Brain pericyte (primary cell): Measurements from ENCODE around the gene POLG2.
"Not testable (repeated sequence)": the region's sequence is repeated elsewhere in the genome, so short reads cannot be mapped to it uniquely, and the experiment has no call there.

Experiments
- DNase-seq: peaks from one replicate; pipeline ENCODE4 v3.0.0-alpha.2; 2012; ENCODE audit warnings: low read depth, low spot score

The POLG2 gene

DNA sequence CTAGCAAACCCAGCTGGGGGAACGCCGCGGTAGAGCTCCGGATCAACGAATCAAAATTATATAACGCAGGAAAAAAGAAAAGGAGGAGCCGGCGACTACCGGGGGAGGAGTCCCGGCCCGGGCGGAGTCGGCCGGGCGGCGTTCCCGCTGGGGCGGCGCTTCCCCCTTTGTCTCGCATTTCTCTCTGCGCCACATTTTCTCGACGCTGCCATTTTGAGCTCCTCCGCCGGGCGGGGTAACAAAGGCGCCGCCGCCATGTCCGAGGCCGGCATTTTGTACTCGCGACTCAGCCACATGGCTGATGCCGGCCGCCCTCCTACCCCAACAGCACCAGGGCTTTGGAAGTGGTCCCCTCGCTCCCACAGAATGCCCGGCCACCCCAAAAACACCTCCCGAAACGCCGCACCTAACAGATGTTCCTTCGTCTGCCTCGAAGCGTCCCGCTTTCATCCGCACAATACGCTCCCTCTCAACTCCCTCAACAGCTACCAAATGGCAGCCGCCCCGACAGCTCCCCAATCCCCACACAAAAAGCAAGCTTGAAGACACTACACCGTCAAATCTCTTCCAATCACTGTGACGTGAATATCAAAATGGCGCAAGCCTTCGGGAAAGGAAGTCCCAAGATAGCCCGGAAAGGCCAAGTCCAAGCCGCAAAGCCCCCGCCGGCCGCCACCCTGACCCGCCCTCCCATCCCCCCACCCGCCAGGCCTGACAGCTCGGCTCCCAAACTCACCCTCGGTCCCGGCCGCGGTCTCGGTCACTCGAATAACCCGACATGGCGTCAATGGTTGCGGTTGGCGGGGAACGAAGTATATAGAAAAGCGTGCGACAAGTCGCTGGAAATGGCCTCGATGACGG is 8.7 kb upstream of the POLG2 start:
- peak; percentile 53 for DNase-seq

DNA sequence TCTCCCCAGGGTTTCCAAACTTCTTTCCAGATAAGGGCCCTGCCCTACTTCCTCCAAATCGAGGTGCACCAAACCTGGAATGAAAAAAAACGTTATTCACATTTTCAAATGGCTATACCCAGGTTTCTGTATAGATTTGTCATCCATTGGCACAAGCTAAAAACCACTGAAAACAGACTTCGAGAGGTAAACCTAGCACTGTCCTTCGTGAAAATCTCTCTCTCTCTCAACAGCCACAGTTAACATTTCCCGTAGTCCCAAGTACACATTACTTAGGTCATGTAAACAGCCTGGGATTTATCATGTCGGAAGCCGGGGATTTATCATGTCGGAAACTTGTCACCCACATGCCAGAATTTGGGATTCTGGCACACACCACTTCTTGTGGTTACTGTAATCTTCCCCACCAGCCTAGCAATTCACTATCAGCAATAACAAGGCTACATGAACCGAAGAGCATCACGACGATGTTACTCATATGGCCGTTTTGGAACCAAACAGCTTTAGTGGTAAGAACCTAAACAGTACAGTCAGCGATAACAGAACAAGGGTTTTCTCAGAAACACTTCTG is 8.0 kb upstream of the POLG2 start:
- DNase-seq: no peak

DNA sequence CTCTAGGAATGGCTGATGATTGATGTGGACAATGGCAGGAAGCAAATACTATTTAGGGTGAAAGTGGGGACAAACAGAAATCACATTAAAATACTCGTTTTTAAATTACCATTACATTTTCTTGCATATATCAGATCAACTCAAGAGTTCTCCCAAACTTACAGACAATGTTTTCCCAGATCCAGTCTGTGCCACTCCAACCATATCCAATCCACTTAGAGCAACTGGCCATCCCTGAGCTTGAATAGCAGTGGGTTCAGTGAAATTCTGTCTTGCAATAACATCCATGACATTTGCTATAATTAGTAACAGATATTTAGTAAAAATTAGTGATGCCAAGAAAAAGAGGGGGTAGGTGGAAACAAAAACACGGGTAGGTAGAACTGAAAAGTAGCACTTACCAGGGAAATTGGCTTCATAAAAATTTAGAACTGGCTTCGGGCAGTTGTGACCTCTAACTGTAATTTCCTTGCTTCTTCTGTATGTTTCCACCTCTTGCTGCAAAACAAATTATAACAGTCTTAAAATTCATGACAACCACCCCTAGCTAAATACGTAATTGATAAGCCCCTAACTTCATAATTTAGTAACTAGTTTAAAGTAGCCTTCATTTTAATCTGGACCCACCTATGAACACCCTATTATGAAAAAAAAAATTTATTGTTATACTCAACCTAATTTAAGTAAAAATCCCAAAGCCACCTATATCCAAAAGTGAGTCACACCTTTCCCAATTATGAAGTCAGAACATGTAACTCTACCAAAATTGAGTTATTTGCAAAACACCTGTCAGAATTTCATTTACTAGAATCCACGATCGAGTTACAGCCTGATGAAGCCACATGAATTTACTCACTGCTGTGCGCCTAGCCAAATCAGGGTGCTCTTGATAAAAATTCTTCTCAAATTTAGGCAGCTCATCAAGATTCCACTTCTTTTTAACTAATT is 7.2 kb upstream of the POLG2 start:
- DNase-seq: no peak

DNA sequence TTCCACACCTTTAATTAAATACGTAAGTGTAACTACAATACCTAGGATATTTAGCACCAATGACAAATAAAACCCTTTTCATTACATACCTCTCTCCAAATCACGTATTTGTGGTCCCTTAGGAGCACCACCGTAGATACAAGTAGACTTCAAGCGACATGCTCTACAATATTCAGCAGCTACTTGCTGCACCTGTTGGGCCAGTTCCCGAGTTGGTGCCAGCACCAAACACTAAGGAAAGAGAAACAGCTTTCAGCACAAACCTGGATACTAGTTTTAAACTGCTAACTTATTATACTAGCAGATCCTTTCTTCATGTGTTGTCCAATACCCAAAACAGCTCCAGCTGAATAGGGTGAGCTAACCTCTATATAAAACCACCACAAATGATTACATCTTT is 6.5 kb upstream of the POLG2 start:
- DNase-seq: no peak

DNA sequence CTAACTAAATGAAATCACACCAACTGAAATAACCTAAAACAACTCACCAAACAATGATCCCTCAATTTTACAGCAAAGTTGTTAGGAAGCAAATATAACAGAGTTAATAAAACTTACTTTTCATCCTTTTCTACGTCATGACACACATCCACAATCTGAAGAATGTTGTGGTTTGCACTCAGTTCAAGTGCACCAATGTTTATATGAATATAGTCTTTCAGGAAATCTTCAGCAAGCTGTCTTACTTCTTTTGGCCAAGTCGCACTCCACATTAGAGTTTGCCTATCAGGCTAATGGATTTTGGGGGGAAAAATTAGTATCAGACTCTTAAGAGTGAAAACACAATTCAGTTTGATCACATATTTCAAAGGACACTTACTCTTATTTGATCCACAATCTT is 6.0 kb upstream of the POLG2 start:
- no peak for DNase-seq

DNA sequence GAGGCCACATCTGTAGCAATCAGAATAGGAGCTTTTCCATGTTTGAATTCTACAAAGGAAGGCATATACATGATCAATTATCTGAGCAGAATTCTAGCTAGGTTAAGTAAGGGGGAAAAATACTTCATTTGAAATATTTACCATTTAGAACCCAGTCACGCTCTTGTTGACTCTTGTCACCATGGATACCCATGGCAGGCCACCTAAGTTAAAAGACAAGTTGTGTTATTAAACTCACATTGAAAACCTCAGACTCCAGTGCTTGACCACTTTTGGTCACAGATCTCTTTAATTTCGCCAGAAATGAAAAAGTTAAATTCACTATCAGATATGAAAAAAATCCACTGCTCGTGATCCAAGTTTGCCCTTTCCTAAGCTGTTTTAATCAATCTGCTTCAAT is 5.2 kb upstream of the POLG2 start:
- DNase-seq: no peak

DNA sequence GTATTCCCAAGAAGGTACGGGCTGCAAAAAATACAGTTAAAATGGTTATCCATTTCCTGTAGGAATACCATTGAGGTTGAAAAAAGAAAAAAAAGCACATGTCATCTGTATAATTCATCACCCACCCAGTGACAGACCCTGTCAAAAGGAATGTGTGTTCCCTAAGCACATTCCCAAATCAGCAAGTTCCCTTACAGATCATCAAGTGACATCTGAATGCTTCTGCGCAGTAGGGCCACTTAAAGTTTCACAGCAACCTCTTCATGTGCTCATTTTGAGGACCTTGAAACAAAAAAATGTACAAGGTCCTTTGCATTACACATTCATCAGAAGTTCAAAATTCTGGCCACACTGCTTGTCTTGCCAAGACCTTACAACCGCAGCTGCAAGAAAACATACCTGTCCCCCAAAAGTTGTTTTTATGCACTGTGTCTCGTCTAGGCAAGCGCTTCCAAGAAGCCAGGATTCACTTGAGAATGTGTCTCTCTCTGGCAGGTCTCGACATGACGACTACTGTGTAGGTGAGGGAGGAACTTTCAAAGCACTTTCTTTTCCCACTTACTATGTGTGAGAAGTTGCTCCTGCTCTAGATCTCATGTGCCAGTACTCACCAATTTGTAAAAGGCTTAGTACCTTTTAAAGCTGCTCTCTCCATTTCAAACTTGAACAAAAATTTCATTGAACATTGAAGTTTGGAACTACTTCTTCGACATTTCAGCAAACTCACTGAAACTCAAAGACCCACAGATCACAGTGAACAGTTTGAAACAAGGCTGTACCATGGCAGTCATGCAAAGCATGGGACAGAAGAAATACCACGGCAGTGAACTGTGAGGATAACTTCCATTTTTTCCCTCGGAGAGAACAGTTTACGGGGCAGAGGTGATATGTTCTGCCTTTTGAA is 4.3 kb upstream of the POLG2 start:
- no peak for DNase-seq

DNA sequence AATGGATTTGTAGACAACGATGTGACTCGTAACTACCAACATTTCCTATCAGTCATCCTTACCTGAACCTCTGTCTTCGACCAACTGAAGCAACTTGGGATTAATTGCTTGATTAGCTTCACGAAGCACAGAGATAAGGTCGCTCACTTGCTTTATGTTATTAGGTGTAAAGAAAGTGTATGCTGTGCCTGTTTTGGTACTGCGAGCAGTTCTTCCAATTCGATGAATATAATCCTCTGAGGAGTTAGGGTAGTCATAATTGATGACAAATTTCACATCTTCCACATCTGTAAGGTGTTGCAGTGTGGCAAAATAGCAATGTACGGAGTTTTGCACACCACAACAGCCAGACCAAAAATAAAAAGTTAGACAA is 3.6 kb upstream of the POLG2 start:
- DNase-seq: no peak

DNA sequence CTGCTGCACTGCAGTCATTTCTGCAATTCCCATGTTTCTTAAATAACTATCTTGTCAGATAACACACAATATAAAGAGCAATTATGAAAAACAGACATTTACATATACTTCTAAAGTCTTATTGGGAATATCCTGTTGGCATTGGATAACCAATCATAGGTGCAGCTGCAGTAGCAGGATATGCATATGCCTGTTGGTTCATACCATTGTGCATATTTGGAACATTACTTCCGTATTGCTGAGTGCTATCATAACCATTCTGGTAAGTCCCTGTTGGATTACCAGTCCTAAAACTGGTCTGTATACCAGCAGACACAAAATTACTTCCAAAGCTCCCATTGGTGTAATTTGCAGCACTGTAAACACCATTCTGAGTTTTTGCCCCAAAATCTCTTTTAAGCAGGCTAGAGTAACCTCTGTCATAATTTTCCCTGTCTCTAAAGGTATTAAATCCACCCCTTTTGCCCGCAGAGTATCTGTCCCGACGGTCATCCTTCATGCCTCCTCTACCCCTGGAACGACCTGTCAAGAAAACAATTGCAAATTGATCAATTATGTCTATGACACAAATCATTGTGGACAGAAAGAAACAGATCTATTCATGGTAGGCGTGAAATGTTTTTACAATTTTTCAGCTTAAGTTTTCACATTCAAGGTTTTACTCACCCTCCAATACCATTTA is 3.1 kb upstream of the POLG2 start:
- no peak for DNase-seq

DNA sequence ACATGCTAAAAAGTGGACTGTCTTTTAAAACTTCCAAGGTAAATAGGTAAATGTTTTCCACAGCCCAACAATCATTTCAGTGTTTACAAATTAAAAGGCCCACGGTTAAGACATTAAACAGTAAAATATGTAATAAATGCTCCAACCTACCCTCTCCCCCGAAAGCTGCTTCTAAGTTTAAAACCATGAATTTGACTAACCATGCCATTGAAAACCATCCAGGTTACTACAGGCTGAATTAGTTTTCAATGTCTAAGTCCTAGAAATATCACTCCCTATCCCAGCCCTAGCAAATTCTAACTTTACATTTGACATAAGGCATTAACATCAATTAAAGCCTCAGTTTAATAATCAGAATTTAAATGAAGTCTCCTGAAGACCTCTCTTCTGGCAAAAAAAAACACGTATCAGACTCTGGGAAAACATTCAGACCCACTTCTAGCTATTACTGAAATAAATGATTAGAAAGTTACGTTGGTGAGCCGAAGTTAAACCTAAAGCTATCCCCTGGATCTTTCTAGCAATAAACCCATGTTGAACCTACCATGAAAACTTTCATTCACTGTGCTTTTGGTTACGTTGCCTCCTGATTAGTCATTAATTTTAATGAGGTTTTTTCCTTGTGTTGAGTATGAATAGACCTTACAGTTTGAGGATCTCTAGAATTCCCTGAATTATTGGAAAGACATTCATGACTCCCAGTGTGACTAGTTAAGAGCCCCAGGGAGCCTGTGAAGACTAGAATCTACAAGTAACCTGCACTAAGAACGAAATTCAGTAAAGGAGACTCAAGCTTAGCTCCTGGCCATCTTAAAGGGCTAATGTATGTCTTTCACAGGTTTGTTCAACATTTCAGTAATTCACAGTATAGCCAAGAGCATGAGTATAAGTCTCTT is 1.7 kb upstream of the POLG2 start:
- no peak for DNase-seq

DNA sequence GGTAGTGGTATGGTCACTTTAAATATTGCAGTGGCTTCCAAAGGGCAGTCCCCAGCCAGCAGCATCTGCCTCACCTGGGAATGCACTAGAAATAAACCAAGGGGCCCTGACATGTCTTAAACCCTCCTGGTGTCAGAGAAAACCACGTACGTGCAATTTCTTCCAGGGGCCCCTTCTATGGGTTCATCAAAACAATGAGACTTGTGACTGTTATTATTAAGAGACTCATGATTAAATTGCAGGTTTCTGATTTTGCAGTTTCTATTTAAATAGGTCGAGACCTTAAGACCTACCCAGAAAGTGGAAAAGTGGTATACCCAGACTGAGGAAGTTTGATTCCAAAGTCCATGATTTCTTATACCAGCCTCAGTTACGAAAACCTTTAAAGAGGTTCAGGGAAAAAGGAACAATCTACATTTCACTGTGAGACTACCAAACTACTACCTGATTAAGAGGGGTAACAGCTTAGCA is 746 bp upstream of the POLG2 start:
- DNase-seq: no peak

DNA sequence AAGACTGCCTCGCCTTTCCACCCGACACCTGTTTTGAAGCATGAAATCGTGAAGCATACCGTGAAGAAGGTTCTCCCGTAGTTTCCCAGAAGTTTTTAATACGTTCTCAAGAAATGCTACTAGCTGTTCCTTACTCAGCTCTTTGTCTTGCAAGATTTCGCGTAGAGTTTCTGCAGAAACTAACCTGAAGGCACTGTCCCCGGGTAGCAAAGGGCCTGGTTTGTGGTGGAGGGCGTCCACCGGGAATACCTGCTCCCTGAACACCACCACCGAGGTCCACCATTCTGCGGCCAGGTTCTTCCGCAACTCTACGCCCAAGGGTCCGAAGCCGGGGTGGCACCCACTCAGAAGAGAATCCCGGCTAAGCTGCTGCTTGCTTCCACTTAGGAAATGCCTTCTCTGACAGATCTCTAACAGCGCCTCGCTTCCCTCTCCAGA is 487 bp downstream of the POLG2 start:
- DNase-seq: no peak

DNA sequence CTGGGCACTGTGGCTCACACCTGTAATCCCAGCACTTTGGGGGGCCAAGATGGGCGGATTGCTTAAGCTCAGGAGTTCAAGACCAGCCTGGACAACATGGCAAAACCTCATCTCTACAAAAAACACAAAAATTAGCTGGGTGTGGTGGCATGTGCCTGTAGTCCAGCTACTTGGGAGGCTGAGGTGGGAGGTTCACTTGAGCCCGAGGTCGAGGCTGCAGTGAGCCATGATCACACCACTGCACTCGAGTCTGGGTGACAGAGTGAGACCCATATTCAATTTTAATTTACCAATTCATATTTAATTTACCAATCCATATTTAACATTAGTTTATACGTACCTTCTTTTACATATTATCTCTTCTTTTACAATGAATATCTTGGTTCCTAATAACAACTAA is 1.6 kb downstream of the POLG2 start:
- not testable (repeated sequence) for DNase-seq

DNA sequence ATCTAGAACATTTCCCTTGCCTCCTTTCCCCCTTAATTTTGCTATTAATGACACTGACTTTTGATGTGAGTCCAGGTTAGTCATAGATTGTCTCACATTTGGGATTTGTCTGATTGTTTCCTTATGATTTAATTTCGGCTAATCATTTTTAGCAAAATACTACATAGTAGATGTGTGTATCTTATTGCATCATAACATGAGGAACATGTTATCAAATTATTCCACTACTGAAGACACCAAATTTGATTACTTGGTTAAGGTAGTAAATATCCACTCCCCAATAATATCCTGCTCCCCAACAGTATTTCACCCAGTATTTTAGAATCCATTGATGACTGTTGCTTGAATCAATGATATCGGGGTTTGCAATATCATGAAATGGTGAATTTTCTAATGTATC is 2.7 kb downstream of the POLG2 start:
- DNase-seq: no peak

DNA sequence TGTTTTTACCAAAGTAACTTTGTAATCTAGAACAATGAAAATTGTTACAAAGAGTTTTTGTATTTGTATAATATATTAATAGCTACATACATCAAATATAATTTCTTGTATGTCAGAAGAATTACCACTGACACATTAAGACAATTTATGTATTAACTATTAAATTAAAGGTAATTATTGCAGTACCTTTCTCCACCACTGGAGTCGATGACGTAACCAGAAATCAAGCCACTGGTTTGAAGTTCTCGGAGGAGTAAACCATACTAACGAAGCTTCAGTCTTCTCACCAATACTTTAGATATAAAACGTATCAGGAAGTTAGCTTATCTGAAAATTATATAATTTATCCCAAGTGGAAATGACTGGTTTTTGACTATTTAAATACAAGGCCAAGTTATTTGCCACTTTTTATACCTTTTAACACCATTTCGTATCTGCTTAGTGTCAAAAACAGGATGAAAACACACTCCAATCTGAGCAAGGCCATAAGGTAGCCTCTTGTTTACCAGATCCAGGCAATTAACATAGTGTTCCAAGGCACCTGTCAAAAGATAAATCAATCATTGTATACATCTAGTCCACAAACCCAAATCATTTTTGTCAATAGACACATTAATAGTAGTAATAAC is 4.3 kb downstream of the POLG2 start:
- no peak for DNase-seq

DNA sequence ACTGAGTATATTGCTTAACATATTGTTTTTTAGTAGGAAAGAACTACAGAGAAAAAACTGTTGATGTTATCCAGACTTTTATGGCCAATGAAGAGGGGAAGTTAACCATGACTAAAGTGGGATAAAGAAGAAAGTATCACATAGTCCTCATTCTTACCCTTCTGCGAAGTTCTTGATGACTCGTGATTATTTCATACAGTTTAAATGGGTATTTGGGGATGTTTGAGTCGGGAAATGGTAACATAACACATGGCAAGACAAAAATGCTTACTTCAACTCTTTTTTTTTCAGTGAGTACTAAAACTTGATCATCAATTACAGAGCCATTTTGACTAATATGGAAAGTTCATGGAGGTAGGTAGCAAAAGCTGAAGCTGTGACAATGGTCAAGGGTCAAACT is 4.9 kb downstream of the POLG2 start:
- no peak for DNase-seq

DNA sequence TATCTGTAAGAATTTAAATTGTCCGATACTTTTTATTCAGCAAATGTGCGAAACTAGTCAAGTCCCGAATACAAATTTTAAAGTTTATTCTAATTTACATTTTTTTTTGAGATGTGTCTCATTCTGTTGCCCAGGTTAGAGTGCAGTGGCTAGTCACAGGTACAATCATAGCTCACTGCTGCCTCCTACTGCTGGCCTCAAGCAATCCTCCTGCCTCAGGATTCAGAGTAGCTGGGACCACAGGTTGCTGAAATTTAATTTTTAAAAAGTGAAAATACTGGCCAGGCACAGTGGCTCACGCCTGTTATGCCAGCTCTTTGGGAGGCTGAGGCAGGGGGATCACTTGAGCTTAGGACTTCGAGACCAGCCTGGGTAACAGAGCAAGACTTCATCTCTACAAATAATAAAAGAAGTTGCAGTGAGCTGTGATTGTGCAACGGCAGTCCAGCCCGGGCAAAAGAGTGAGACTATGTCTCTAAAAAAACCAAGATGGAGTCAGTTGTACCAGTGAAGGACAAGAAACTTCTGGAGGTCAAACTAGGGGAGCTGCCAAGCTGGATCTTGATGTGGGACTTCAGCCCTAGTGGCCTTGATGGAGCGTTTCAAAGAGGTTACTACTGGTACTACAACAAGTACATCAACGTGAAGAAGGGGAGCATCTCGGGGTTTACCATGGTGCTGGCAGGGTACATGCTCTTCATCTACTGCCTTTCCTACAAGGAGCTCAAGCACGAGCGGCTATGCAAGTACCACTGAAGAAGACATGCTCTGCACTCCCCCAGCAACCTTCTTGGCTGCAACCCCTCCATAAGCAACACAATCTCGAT is 5.6 kb downstream of the POLG2 start:
- no peak for DNase-seq

DNA sequence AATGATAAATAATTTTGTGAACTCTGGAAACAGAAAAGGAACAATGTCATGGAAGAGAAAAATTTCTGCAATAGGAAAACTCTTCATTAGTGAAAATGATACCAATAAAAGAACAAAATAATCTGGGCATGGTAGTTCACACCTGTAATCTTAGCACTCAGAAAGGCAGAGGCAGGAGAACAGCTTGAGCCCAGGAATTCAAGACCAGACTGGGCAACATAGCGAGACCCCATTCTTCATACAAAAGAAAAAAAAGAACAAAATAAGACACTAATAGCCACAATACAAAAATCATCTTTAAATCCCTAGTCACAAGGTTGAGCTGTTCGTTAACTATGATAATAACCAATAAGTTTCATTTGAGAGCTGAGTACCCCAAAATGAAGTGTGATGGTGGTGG is 8.6 kb downstream of the POLG2 start:
- DNase-seq: no peak
